Transverse colon (tissue), 4 donors: ENCODE results near the gene ENOX1.

Experiments used
- POLR2A ChIP-seq: fragments of 450-650 bp; IDR thresholded peaks from one replicate; pipeline ENCODE4 v1.6.1; 2016; ENCODE audit warnings: antibody characterized with exemption, mild to moderate bottlenecking, moderate library complexity
- POLR2AphosphoS5 ChIP-seq, 3 donors: sonication (generic); formaldehyde crosslinking; IDR thresholded peaks; one replicate each; pipeline ENCODE4 v1.6.1; 2016; ENCODE audit warnings: antibody characterized with exemption in 3 of 3
- TF ChIP-seq, protein P1 (sequence below), 5 experiments: fragments of 200-600 bp in 3 of 5; fragments of 450-650 bp in 2 of 5; sonication (generic) in 3 of 5; IDR thresholded peaks; 1 replicate in 2 of 5; 2 replicates in 3 of 5; pipeline ENCODE4 v1.5.1; 2016 to 2017; ENCODE audit warnings: antibody characterized with exemption in 5 of 5, inconsistent platforms in 3 of 5, mild to moderate bottlenecking in 2 of 5, moderate library complexity in 1 of 5

DNA sequence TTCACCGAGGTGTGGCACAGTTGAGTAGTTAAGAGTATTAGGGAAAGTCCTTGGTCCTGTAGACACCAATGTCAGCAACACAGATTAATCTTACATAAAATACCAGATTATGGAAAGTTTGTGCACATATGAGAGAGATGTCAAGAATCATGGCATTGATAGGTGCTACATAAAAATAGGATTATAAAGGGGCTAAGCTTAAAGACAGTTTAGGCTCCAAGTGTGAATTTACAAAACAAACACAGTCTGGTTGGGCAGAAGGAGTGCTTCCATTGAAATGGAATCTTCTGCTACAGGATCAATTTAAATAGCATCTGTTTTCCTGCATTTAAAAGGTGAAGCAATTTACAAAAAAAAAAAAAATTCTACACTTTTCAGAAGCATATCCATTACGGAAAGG, 470.5 kb downstream of the ENOX1 start:
- TF ChIP-seq POLR2A = no peak
- TF ChIP-seq POLR2AphosphoS5 (IDR thresholded peaks at IDR 0.05) = no peak
- TF ChIP-seq, protein P1, sequence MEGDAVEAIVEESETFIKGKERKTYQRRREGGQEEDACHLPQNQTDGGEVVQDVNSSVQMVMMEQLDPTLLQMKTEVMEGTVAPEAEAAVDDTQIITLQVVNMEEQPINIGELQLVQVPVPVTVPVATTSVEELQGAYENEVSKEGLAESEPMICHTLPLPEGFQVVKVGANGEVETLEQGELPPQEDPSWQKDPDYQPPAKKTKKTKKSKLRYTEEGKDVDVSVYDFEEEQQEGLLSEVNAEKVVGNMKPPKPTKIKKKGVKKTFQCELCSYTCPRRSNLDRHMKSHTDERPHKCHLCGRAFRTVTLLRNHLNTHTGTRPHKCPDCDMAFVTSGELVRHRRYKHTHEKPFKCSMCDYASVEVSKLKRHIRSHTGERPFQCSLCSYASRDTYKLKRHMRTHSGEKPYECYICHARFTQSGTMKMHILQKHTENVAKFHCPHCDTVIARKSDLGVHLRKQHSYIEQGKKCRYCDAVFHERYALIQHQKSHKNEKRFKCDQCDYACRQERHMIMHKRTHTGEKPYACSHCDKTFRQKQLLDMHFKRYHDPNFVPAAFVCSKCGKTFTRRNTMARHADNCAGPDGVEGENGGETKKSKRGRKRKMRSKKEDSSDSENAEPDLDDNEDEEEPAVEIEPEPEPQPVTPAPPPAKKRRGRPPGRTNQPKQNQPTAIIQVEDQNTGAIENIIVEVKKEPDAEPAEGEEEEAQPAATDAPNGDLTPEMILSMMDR (IDR thresholded peaks at IDR 0.05) = no peak
